ENCODE measurements around the gene EXOC4.

- TF ChIP-seq CTCF (IDR thresholded peaks at IDR 0.05) (no peak), POLR2A (IDR thresholded peaks at IDR 0.05) (no peak), POLR2AphosphoS5 (IDR thresholded peaks at IDR 0.05) (no peak)
These were observed 746.3 kb downstream of the EXOC4 start for GRCh38 chr7:133999178-133999577.
